GM19240 (cell line): Measurements from ENCODE around the gene NT5C1B.
"Not testable (repeated sequence)": the region's sequence is repeated elsewhere in the genome, so short reads cannot be mapped to it uniquely, and the experiment has no call there.

ENCODE experiments used
- DNase-seq: peaks from one replicate; pipeline ENCODE4 v3.0.0; 2011; ENCODE audit warnings: low spot score; ENCODE audit not compliant: insufficient read length

The NT5C1B gene

GRCh38 chr2:18589354-18589753, at the start of gene NT5C1B:
Gene NT5C1B (minus strand): TSS chr2:18589569. CDS start chr2:18589468, 101 bp downstream.
- DNase-seq: no peak

GRCh38 chr2:18637196-18637595, 47.8 kb upstream of the NT5C1B start:
- DNase-seq: no peak

- DNase-seq: not testable (repeated sequence)
Measured at GRCh38 chr2:18632699-18633098, 43.3 kb upstream of the NT5C1B start.

- DNase-seq: no peak
Measured at GRCh38 chr2:18630941-18631340, 41.6 kb upstream of the NT5C1B start.

GRCh38 chr2:18630541-18630940, 41.2 kb upstream of the NT5C1B start:
- DNase-seq: no peak

GRCh38 chr2:18630101-18630500, 40.7 kb upstream of the NT5C1B start:
- no peak for DNase-seq

GRCh38 chr2:18626958-18627650, 37.7 kb upstream of the NT5C1B start:
- no peak for DNase-seq

GRCh38 chr2:18626256-18626668, 36.9 kb upstream of the NT5C1B start:
- DNase-seq: no peak

- no peak for DNase-seq
Measured at GRCh38 chr2:18625563-18625962, 36.2 kb upstream of the NT5C1B start.

- DNase-seq: no peak
Measured at GRCh38 chr2:18623782-18624181, 34.4 kb upstream of the NT5C1B start.

- DNase-seq: no peak
Measured at GRCh38 chr2:18620867-18621632, 31.7 kb upstream of the NT5C1B start.

GRCh38 chr2:18619091-18619490, 29.7 kb upstream of the NT5C1B start:
- no peak for DNase-seq

GRCh38 chr2:18614041-18614440, 24.7 kb upstream of the NT5C1B start:
- no peak for DNase-seq

GRCh38 chr2:18612133-18612532, 22.8 kb upstream of the NT5C1B start:
- DNase-seq: no peak

GRCh38 chr2:18611604-18612003, 22.2 kb upstream of the NT5C1B start:
- no peak for DNase-seq

GRCh38 chr2:18611184-18611583, 21.8 kb upstream of the NT5C1B start:
- no peak for DNase-seq

- no peak for DNase-seq
Measured at GRCh38 chr2:18610651-18611050, 21.3 kb upstream of the NT5C1B start.

- no peak for DNase-seq
Measured at GRCh38 chr2:18610090-18610489, 20.7 kb upstream of the NT5C1B start.

GRCh38 chr2:18605115-18605514, 15.7 kb upstream of the NT5C1B start:
- DNase-seq: no peak

- no peak for DNase-seq
Measured at GRCh38 chr2:18604531-18604885, 15.1 kb upstream of the NT5C1B start.

- DNase-seq: no peak
Measured at GRCh38 chr2:18603854-18604530, 14.6 kb upstream of the NT5C1B start.

GRCh38 chr2:18602298-18602697, 12.9 kb upstream of the NT5C1B start:
- no peak for DNase-seq
